ENCODE results near the gene ATF6.

The ATF6 gene

GRCh38 chr1:161928056-161928455, 161.9 kb downstream of the ATF6 start:
- in situ Hi-C loops (cut with HindIII; ENCODE audit: low sequenced_read_pairs) = no loop called here

- in situ Hi-C loops (cut with HindIII; ENCODE audit: low sequenced_read_pairs) = no loop called here
These were observed 163.0 kb downstream of the ATF6 start for GRCh38 chr1:161929137-161929536.

GRCh38 chr1:161930064-161930463, 163.9 kb downstream of the ATF6 start:
- in situ Hi-C loops (cut with HindIII; ENCODE audit: low sequenced_read_pairs) = no loop called here

GRCh38 chr1:161932668-161933067, 166.5 kb downstream of the ATF6 start:
- in situ Hi-C loops (cut with HindIII; ENCODE audit: low sequenced_read_pairs) = no loop called here

- in situ Hi-C loops (cut with HindIII; ENCODE audit: low sequenced_read_pairs) = no loop called here
These were observed 167.8 kb downstream of the ATF6 start for GRCh38 chr1:161933592-161934588.

GRCh38 chr1:161935264-161935663, 169.1 kb downstream of the ATF6 start:
- in situ Hi-C loops (cut with HindIII; ENCODE audit: low sequenced_read_pairs) = no loop called here

- in situ Hi-C loops (cut with HindIII; ENCODE audit: low sequenced_read_pairs) = no loop called here
These were observed 170.7 kb downstream of the ATF6 start for GRCh38 chr1:161936786-161937185.

GRCh38 chr1:161940866-161941591, 174.9 kb downstream of the ATF6 start:
- in situ Hi-C loops (cut with HindIII; ENCODE audit: low sequenced_read_pairs) = no loop called here

- in situ Hi-C loops (cut with HindIII; ENCODE audit: low sequenced_read_pairs) = no loop called here
These were observed 175.8 kb downstream of the ATF6 start for GRCh38 chr1:161941726-161942436.

GRCh38 chr1:161943737-161944136, 177.6 kb downstream of the ATF6 start:
- in situ Hi-C loops (cut with HindIII; ENCODE audit: low sequenced_read_pairs) = no loop called here

- in situ Hi-C loops (cut with HindIII; ENCODE audit: low sequenced_read_pairs) = no loop called here
These were observed 178.3 kb downstream of the ATF6 start for GRCh38 chr1:161944381-161944780.

- in situ Hi-C loops (cut with HindIII; ENCODE audit: low sequenced_read_pairs) = no loop called here
These were observed 179.4 kb downstream of the ATF6 start for GRCh38 chr1:161945306-161946060.

GRCh38 chr1:161946071-161946987, 180.2 kb downstream of the ATF6 start:
- in situ Hi-C loops (cut with HindIII; ENCODE audit: low sequenced_read_pairs) = no loop called here

- in situ Hi-C loops (cut with HindIII; ENCODE audit: low sequenced_read_pairs) = no loop called here
These were observed 182.3 kb downstream of the ATF6 start for GRCh38 chr1:161948435-161948834.

GRCh38 chr1:161949548-161949947, 183.4 kb downstream of the ATF6 start:
- in situ Hi-C loops (cut with HindIII; ENCODE audit: low sequenced_read_pairs) = no loop called here

- in situ Hi-C loops (cut with HindIII; ENCODE audit: low sequenced_read_pairs) = no loop called here
These were observed 184.3 kb downstream of the ATF6 start for GRCh38 chr1:161950377-161950776.

- in situ Hi-C loops (cut with HindIII; ENCODE audit: low sequenced_read_pairs) = no loop called here
These were observed 185.5 kb downstream of the ATF6 start for GRCh38 chr1:161951646-161952045.

GRCh38 chr1:161952607-161953172, 186.6 kb downstream of the ATF6 start:
- in situ Hi-C loops (cut with HindIII; ENCODE audit: low sequenced_read_pairs) = no loop called here

- in situ Hi-C loops (cut with HindIII; ENCODE audit: low sequenced_read_pairs) = no loop called here
These were observed 187.3 kb downstream of the ATF6 start for GRCh38 chr1:161953256-161953920.
